Endothelial cell (in vitro differentiated cells): Measurements from ENCODE around the gene TMEM44. TPM values are rescaled to one million over a fixed set of nuclear protein-coding genes. Genes with fewer than 3 reads are reported as not detected.

Experiments used
- DNase-seq: peaks from one replicate; pipeline ENCODE4 v3.0.0; 2021; ENCODE audit warnings: low spot score
- H3K27ac Mint-ChIP-seq: one replicate; pipeline ENCODE4 v1.8.0; 2021; ENCODE audit warnings: mixed read lengths, inconsistent platforms; ENCODE audit not compliant: unreplicated experiment
- H3K27me3 Mint-ChIP-seq: one replicate; pipeline ENCODE4 v1.8.0; 2021; ENCODE audit warnings: mild to moderate bottlenecking, moderate library complexity, mixed read lengths, inconsistent platforms; ENCODE audit not compliant: unreplicated experiment
- H3K36me3 Mint-ChIP-seq: one replicate; pipeline ENCODE4 v1.8.0; 2021; ENCODE audit warnings: mild to moderate bottlenecking, low read depth, mixed read lengths, inconsistent platforms; ENCODE audit not compliant: unreplicated experiment
- H3K4me1 Mint-ChIP-seq: one replicate; pipeline ENCODE4 v1.8.0; 2021; ENCODE audit warnings: mild to moderate bottlenecking, mixed read lengths, inconsistent platforms; ENCODE audit not compliant: unreplicated experiment
- H3K4me3 Mint-ChIP-seq: one replicate; pipeline ENCODE4 v1.8.0; 2021; ENCODE audit warnings: mild to moderate bottlenecking, mixed read lengths, inconsistent platforms; ENCODE audit not compliant: unreplicated experiment
- H3K9me3 Mint-ChIP-seq: one replicate; pipeline ENCODE4 v1.8.0; 2021; ENCODE audit warnings: mixed read lengths, inconsistent platforms; ENCODE audit not compliant: unreplicated experiment
- CTCF ChIP-seq: fragments of 200-600 bp; sonication (generic); IDR thresholded peaks from one replicate; pipeline ENCODE4 v1.5.0; 2021; ENCODE audit warnings: antibody characterized with exemption; ENCODE audit not compliant: unreplicated experiment
- total RNA-seq: library from RNA; stranded (reverse); fragmentation: NEBNext Ultra II Directional; extraction: Animal tissue kit (Norgen Biotek cat#: 25700); gene quantifications from one replicate; pipeline ENCODE4 v1.2.1, GENCODE V29; 2021; ENCODE audit not compliant: unreplicated experiment

Gene TMEM44
- total RNA-seq, 1 donor from 2014 or later = 51.1 TPM

GRCh38 chr3:194647747-194648146, 14.5 kb upstream of the TMEM44 start:
- no peak overlapping the region for H3K4me3 Mint-ChIP-seq
- no peak for TF ChIP-seq CTCF
- H3K4me1 Mint-ChIP-seq = no peaks in the 10 kb centered on the region
- no peaks in the 10 kb centered on the region for H3K27me3 Mint-ChIP-seq
- DNase-seq = no peak
- H3K36me3 Mint-ChIP-seq = peaks cover 54% of the 10 kb centered on the region
- no peaks in the 10 kb centered on the region for H3K9me3 Mint-ChIP-seq
- no peak overlapping the region for H3K27ac Mint-ChIP-seq

GRCh38 chr3:194642769-194643168, 9.6 kb upstream of the TMEM44 start:
- Mint-ChIP-seq H3K4me3 (no peak overlapping the region), H3K4me1 (peaks cover 3% of the 10 kb centered on the region), H3K27me3 (peaks cover 3% of the 10 kb centered on the region), H3K27ac (no peak overlapping the region), H3K36me3 (peaks cover 42% of the 10 kb centered on the region), H3K9me3 (no peaks in the 10 kb centered on the region)
- no peak for TF ChIP-seq CTCF
- no peak for DNase-seq

- peaks cover 3% of the 10 kb centered on the region for H3K4me1 Mint-ChIP-seq
- no peaks in the 10 kb centered on the region for H3K9me3 Mint-ChIP-seq
- TF ChIP-seq CTCF = peak; percentile 42
- DNase-seq = peak; percentile 55
- peaks cover 3% of the 10 kb centered on the region for H3K27me3 Mint-ChIP-seq
- no peak overlapping the region for H3K27ac Mint-ChIP-seq
- peaks cover 32% of the 10 kb centered on the region for H3K36me3 Mint-ChIP-seq
- H3K4me3 Mint-ChIP-seq = no peak overlapping the region
Observed at GRCh38 chr3:194640829-194641228, 7.6 kb upstream of the TMEM44 start.

- H3K4me3 Mint-ChIP-seq = no peak overlapping the region
Observed at GRCh38 chr3:194638991-194639605, 5.9 kb upstream of the TMEM44 start.

More at GRCh38 chr3:194638991-194639605, 5.9 kb upstream of the TMEM44 start:
- no peaks in the 10 kb centered on the region for H3K9me3 Mint-ChIP-seq
- peaks cover 3% of the 10 kb centered on the region for H3K4me1 Mint-ChIP-seq
- no peak for DNase-seq
- H3K27me3 Mint-ChIP-seq = peaks cover 4% of the 10 kb centered on the region
- TF ChIP-seq CTCF = no peak
- peaks cover 18% of the 10 kb centered on the region for H3K36me3 Mint-ChIP-seq
- no peak overlapping the region for H3K27ac Mint-ChIP-seq
